Muscle of arm (tissue), 12 donors: Measurements from ENCODE around the gene REP15. TPM values are rescaled to one million over a fixed set of nuclear protein-coding genes. Genes with fewer than 3 reads are reported as not detected.
"Not testable (repeated sequence)": the region's sequence is repeated elsewhere in the genome, so short reads cannot be mapped to it uniquely, and the experiment has no call there.

Source experiments
- DNase-seq: peaks from one replicate; pipeline ENCODE4 v3.0.0-alpha.2; 2013
- polyA plus RNA-seq, 12 donors: library from polyadenylated mRNA; unstranded; fragments of 120-200 nt; gene quantifications; one replicate each; pipeline ENCODE4 v1.2.1, GENCODE V29; 2013; ENCODE audit not compliant: insufficient read length in 12 of 12

Gene REP15
- polyA plus RNA-seq, 12 donors: 1.1 to 2.3 (median 1.7) TPM; not detected in 2

GRCh38 chr12:27696864-27697564, 767 bp downstream of the REP15 start:
- no peak for DNase-seq

- DNase-seq: peak; percentile 72
These were observed 7.6 kb downstream of the REP15 start for GRCh38 chr12:27703720-27704452.

DNA sequence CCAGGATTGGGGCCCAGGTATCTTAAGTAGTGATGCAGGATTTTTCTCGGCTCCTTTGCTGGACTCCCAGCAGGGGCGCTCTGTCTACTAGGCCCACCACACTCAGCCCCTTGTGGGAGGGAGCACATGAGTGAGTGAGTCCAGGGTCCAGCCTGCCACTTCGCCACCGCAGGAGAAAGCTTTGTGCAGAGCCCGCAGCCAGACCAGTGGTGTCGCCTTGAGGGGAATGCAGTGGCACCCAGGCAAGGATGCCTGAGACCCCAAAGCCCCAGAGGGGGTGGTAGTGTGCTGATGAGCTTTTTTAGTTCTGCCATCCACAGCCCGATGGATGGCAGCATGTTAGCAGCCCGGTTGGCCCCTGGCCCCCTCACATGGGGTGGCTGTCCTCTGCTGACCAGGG, 9.0 kb downstream of the REP15 start:
- no peak for DNase-seq

GRCh38 chr12:27707216-27707615, 11.0 kb downstream of the REP15 start:
- DNase-seq: no peak

GRCh38 chr12:27709212-27709931, 13.1 kb downstream of the REP15 start:
- no peak for DNase-seq

GRCh38 chr12:27709932-27710591, 13.8 kb downstream of the REP15 start:
- DNase-seq: peak; percentile 67

DNA sequence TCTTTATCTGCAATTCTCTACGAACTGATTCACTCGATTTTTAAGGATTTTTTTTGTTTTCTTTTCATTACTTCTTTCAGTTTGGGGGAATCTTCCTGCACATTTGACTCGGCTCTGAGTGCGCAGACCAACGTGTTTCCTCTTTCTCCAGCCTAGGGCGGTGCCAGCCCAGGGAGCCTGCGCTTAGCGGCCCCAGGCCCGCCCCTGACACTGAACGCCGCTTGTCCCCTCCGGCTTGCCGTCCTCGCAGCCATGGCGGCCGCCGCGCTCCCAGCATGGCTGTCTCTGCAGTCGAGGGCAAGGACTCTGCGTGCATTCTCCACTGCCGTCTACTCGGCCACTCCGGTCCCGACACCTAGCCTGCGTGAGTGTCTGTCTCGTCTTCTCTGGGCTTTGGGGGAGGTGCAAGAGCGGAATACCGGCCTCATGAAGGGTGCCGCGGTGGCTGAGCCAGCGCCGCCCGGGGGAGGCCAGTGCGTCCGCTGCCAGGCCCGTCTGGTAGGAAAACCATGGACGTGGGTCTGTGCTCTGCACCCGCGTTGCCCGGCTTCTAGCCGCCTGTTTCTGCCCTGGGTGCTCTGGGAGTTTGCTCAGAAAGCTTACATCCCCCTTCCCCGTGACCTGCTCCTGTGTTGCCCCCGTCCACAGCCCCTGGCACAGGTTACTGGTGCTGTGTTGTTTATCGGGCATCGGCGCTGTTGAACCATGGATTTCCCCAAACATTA, 14.5 kb downstream of the REP15 start, which contains the start of gene MRPS35:
Gene MRPS35, plus strand, starts transcription at position 241 of the 725 bp plus-strand sequence. Its CDS starts 12 bp downstream, at position 253.
- peak; percentile 94 for DNase-seq

DNA sequence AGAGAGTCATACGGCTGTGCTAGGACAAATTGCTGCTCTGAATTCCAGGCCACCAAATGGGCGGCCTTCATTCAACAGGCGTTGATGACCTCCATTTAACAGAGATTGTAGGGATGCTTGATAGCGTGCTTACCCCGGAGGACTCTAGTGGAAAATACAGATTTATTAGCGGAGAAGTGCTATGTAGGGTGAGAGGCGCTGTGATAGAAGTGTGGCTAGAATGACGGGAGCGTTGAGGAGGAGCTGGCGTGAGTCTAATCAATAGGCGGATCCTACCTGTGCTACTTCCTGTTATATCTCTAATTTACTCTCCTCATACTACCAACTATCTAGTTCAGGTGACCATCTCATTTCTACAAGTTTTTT, 15.1 kb downstream of the REP15 start:
- DNase-seq: peak; percentile 13

- no peak for DNase-seq
These were observed 15.7 kb downstream of the REP15 start for GRCh38 chr12:27711967-27712366.

- no peak for DNase-seq
These were observed 27.0 kb downstream of the REP15 start for GRCh38 chr12:27723212-27723611.

GRCh38 chr12:27730097-27730588, 33.9 kb downstream of the REP15 start:
- no peak for DNase-seq

DNA sequence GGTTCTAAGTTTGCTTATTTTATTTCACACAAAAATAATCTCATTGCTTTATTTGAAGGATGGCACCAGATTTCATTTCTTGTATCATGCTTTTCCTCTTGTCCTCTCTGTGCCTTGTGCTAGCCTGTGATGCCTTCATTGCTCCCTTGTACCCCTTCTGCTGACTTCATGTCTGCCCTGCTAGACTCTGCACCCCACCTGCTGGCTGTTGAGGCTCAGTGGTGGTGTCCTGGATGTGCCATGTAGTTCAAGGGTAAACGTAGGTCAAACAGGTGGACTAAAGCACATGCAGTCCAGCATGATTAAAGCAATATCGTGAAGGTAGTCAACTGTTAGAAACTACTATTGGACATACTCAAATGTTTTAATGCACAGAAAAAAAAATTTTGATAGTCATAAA, 36.0 kb downstream of the REP15 start:
- no peak for DNase-seq

- DNase-seq: peak; percentile 31
These were observed 36.9 kb downstream of the REP15 start for GRCh38 chr12:27733052-27733656.

- no peak for DNase-seq
These were observed 37.5 kb downstream of the REP15 start for GRCh38 chr12:27733791-27734190.

DNA sequence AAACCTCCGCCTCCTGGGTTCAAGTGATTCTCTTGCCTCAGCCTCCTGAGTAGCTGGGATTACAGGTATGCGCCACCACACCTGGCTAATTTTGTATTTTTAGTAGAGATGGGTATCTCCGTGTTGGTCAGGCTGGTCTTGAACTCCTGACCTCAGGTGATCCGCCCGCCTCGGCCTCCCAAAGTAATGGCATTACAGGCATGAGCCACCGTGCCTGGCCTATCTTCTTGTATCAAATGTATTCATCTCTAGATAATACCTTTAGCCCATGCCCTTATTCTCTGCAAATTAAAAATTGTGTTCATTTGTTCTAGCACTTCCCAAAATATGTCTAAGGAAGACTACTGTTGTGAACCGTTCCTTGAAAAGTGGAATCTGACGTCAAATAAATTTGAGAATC, 38.1 kb downstream of the REP15 start:
- not testable (repeated sequence) for DNase-seq

DNA sequence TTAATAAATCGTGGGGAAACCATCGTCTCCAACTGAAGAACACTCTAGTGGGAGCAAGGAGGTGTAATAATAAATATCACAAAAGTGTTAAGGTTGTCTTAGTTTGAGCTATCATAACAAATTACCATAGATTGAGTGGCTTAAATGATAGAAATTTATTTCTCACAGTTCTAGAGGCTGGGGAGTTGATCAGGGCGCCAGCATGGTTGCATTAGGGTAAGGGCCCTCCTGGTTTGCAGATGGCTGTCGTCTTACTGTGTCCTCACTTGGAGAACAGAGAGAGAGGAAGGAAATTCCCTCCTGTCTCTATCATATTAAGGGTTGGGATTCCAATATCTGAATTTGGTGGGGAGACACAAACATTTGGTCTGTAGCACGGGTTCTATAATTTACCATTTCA, 47.4 kb downstream of the REP15 start:
- DNase-seq: no peak

- DNase-seq: not testable (repeated sequence)
These were observed 49.5 kb downstream of the REP15 start for GRCh38 chr12:27745734-27746133.
